H1 (cell line): ENCODE measurements around the gene FANCL. TPM values are rescaled to one million over a fixed set of nuclear protein-coding genes. Genes with fewer than 3 reads are reported as not detected.
"Not testable (repeated sequence)": the region's sequence is repeated elsewhere in the genome, so short reads cannot be mapped to it uniquely, and the experiment has no call there.

Experiments
- CTCF ChIA-PET: fragments of 300-600 bp; sonication (Branson Sonifier 250); formaldehyde crosslinking; loops from one replicate; lab custom pipeline; 2021; ENCODE audit not compliant: partially characterized antibody; lab: Charles Lee
- POLR2A ChIA-PET: fragments of 300-600 bp; sonication (Branson Sonifier 250); formaldehyde crosslinking; loops from one replicate; lab custom pipeline; 2021; ENCODE audit warnings: inconsistent platforms; ENCODE audit not compliant: partially characterized antibody; lab: Charles Lee
- DNase-seq, 2 experiments: peaks; one replicate each; pipeline versions ENCODE4 v3.0.0 to v3.0.0-alpha.2; 2010 to 2022; ENCODE audit warnings: low spot score in 2 of 2, low read depth in 1 of 2, mixed read lengths in 1 of 2
- FAIRE-seq: peaks from 2 replicates; lab custom pipeline; 2011; peaks lifted over from hg19 to GRCh38; lab: Jason Lieb, UNC
- H2AFZ ChIP-seq: 2 replicates; pipeline ENCODE4 v1.8.1; 2012; ENCODE audit warnings: low read length, inconsistent platforms
- H2AK5ac ChIP-seq: 2 replicates; pipeline ENCODE4 v1.6.1; 2013; ENCODE audit warnings: low read depth, low read length
- H2BK120ac ChIP-seq: replicated peaks from 2 replicates; pipeline ENCODE3; 2013; ENCODE audit warnings: low read depth, low read length, inconsistent platforms
- H2BK12ac ChIP-seq: 2 replicates; pipeline ENCODE4 v1.6.1; 2013; ENCODE audit warnings: low read depth, low read length
- H2BK15ac ChIP-seq: 2 replicates; pipeline ENCODE4 v1.6.1; 2013; ENCODE audit warnings: low read length
- H2BK20ac ChIP-seq: 2 replicates; pipeline ENCODE4 v1.6.1; 2013; ENCODE audit warnings: low read length
- H2BK5ac ChIP-seq: 2 replicates; pipeline ENCODE4 v1.6.1; 2013; ENCODE audit warnings: low read depth, low read length
- H3K14ac ChIP-seq: 2 replicates; pipeline ENCODE4 v1.6.1; 2013; ENCODE audit warnings: inconsistent platforms; ENCODE audit not compliant: insufficient read length
- H3K18ac ChIP-seq: 2 replicates; pipeline ENCODE4 v1.6.1; 2013; ENCODE audit warnings: low read length; ENCODE audit errors: extremely low read depth
- H3K23ac ChIP-seq: 2 replicates; pipeline ENCODE4 v1.6.1; 2013; ENCODE audit warnings: inconsistent platforms; ENCODE audit not compliant: insufficient read length
- H3K23me2 ChIP-seq: 2 replicates; pipeline ENCODE4 v1.6.1; 2013; ENCODE audit warnings: low read depth, low read length
- H3K27ac ChIP-seq: 2 replicates; pipeline ENCODE4 v1.6.1; 2011; ENCODE audit warnings: low read depth, low read length, inconsistent platforms
- H3K27me3 ChIP-seq, 4 experiments: replicated peaks in 1 of 4; 1 replicate in 1 of 4; 2 replicates in 3 of 4; pipeline versions ENCODE4 v1.6.1 to v1.8.1; 2011 to 2013; ENCODE audit warnings: low read length in 3 of 4, mild to moderate bottlenecking in 3 of 4, inconsistent platforms in 2 of 4, mixed read lengths in 2 of 4, moderate library complexity in 1 of 4; ENCODE audit not compliant: control insufficient read depth in 3 of 4, insufficient read depth in 3 of 4; ENCODE audit errors: extremely low read depth in 1 of 4
- H3K36me3 ChIP-seq, 4 experiments: 2 replicates each; pipeline versions ENCODE4 v1.6.1 to v1.8.1; 2011 to 2013; ENCODE audit warnings: mild to moderate bottlenecking in 4 of 4, low read length in 3 of 4, moderate library complexity in 2 of 4, control low read depth in 1 of 4, inconsistent platforms in 1 of 4; ENCODE audit not compliant: insufficient read depth in 4 of 4, control insufficient read depth in 2 of 4
- H3K4ac ChIP-seq: replicated peaks from 2 replicates; pipeline ENCODE3; 2013; ENCODE audit warnings: low read length, low read depth, mixed read lengths, inconsistent platforms; ENCODE audit not compliant: insufficient read length
- H3K4me1 ChIP-seq, 4 experiments: replicated peaks in 1 of 4; 1 replicate in 1 of 4; 2 replicates in 3 of 4; pipeline versions ENCODE4 v1.6.1 to v1.8.1; 2011 to 2013; ENCODE audit warnings: low read length in 3 of 4, inconsistent platforms in 2 of 4, mixed read lengths in 1 of 4; ENCODE audit not compliant: insufficient read depth in 4 of 4, control insufficient read depth in 3 of 4
- H3K4me2 ChIP-seq, 2 experiments: 2 replicates each; pipeline versions ENCODE4 v1.6.1 to v1.8.1; 2011 to 2013; ENCODE audit warnings: low read depth in 2 of 2, low read length in 2 of 2, control low read depth in 1 of 2, inconsistent platforms in 1 of 2, mild to moderate bottlenecking in 1 of 2; ENCODE audit not compliant: insufficient read depth in 1 of 2
- H3K4me3 ChIP-seq, 4 experiments: fragments of 200-600, 300-600 bp in 1 of 4; sonication (generic), shearing (Covaris generic), sonication (Bioruptor Twin) in 1 of 4; 2 replicates each; pipeline versions ENCODE4 v1.5.1 to v1.8.1; 2011 to 2016; ENCODE audit warnings: low read length in 4 of 4, low read depth in 3 of 4, control low read depth in 2 of 4, inconsistent platforms in 2 of 4, mild to moderate bottlenecking in 2 of 4, mixed read lengths in 1 of 4, moderate library complexity in 1 of 4; ENCODE audit not compliant: insufficient read depth in 2 of 4; ENCODE audit errors: extremely low read depth in 1 of 4
- H3K56ac ChIP-seq: replicated peaks from 2 replicates; pipeline ENCODE3; 2013; ENCODE audit warnings: low read depth, mild to moderate bottlenecking, mixed read lengths, low read length, inconsistent platforms; ENCODE audit not compliant: insufficient read length
- H3K79me1 ChIP-seq: 2 replicates; pipeline ENCODE4 v1.6.1; 2013; ENCODE audit warnings: low read depth, low read length, control low read depth
- H3K79me2 ChIP-seq, 2 experiments: 2 replicates each; pipeline versions ENCODE4 v1.6.1 to v1.8.1; 2012 to 2013; ENCODE audit warnings: low read length in 2 of 2, mild to moderate bottlenecking in 2 of 2, inconsistent platforms in 1 of 2; ENCODE audit not compliant: insufficient read depth in 2 of 2, control insufficient read depth in 1 of 2
- H3K9ac ChIP-seq, 4 experiments: replicated peaks in 1 of 4; 1 replicate in 1 of 4; 2 replicates in 3 of 4; pipeline versions ENCODE4 v1.6.1 to v1.8.1; 2011 to 2013; ENCODE audit warnings: low read depth in 3 of 4, low read length in 3 of 4, control low read depth in 2 of 4, mild to moderate bottlenecking in 2 of 4, moderate library complexity in 2 of 4, inconsistent platforms in 1 of 4; ENCODE audit errors: extremely low read depth in 1 of 4
- H3K9me3 ChIP-seq, 2 experiments: 2 replicates each; pipeline versions ENCODE4 v1.6.1 to v1.8.1; 2012 to 2013; ENCODE audit warnings: mild to moderate bottlenecking in 2 of 2, moderate library complexity in 2 of 2, control low read depth in 1 of 2, inconsistent platforms in 1 of 2, low read depth in 1 of 2, low read length in 1 of 2, mixed read lengths in 1 of 2; ENCODE audit not compliant: insufficient read depth in 2 of 2
- H4K20me1 ChIP-seq, 2 experiments: replicated peaks in 1 of 2; 2 replicates each; pipeline versions ENCODE3 to v1.8.1; 2011 to 2013; ENCODE audit warnings: inconsistent platforms in 2 of 2, low read length in 2 of 2, mild to moderate bottlenecking in 1 of 2; ENCODE audit not compliant: insufficient read depth in 2 of 2, control insufficient read depth in 1 of 2
- H4K5ac ChIP-seq: 2 replicates; pipeline ENCODE4 v1.6.1; 2013; ENCODE audit warnings: low read length, low read depth, mixed read lengths, inconsistent platforms; ENCODE audit not compliant: insufficient read length
- H4K8ac ChIP-seq: 2 replicates; pipeline ENCODE4 v1.8.0; 2013; ENCODE audit warnings: mild to moderate bottlenecking, moderate library complexity, low read length, inconsistent platforms; ENCODE audit not compliant: insufficient read depth; ENCODE audit errors: extremely low read depth
- H4K91ac ChIP-seq: replicated peaks from 2 replicates; pipeline ENCODE3; 2013; ENCODE audit warnings: low read length, mixed read lengths, inconsistent platforms; ENCODE audit not compliant: insufficient read length
- BCL11A ChIP-seq, 2 experiments: IDR thresholded peaks; one replicate each; pipeline ENCODE4 v1.6.1; 2011; ENCODE audit warnings: low read depth in 2 of 2, low read length in 2 of 2, mild to moderate bottlenecking in 2 of 2
- KDM1A ChIP-seq: fragments of 200-600, 300-600 bp; sonication (generic); IDR thresholded peaks from 2 replicates; pipeline ENCODE4 v1.7.1; 2016; ENCODE audit warnings: mild to moderate bottlenecking, low read length, borderline replicate concordance
- SIN3A ChIP-seq, 2 experiments: IDR thresholded peaks in 1 of 2; conservative IDR thresholded peaks in 1 of 2; 2 replicates each; pipeline ENCODE4 v1.6.1; 2011 to 2012; ENCODE audit warnings: low read length in 2 of 2, improper control_type of control experiment in 1 of 2, low read depth in 1 of 2, mild to moderate bottlenecking in 1 of 2
- TAF1 ChIP-seq: IDR thresholded peaks from 2 replicates; pipeline ENCODE4 v1.6.1; 2011; ENCODE audit warnings: mild to moderate bottlenecking, low read depth, low read length
- TCF12 ChIP-seq: IDR thresholded peaks from 2 replicates; pipeline ENCODE4 v1.6.1; 2011; ENCODE audit warnings: low read depth, mild to moderate bottlenecking, low read length
- YY1 ChIP-seq: IDR thresholded peaks from 2 replicates; pipeline ENCODE4 v1.6.1; 2011; ENCODE audit warnings: low read depth, mild to moderate bottlenecking, low read length
- WGBS, 2 experiments: shearing (Covaris generic) in 1 of 2; methylation state at CpG; one replicate each; pipeline versions ENCODE4 v1.1.6 to v1.1.7; 2013 to 2015; ENCODE audit warnings: low lambda C conversion rate in 2 of 2, mixed read lengths in 2 of 2, inconsistent platforms in 1 of 2, low coverage in 1 of 2, missing lambda C conversion rate in 1 of 2; ENCODE audit not compliant: insufficient replicate concordance in 2 of 2, insufficient coverage in 1 of 2, insufficient read length in 1 of 2; ENCODE audit errors: extremely low coverage in 1 of 2, missing lambda C conversion rate in 1 of 2; 5-methylcytosine and 5-hydroxymethylcytosine counted together
- polyA plus RNA-seq, 7 experiments: library from polyadenylated mRNA; depleted of rRNA in 3 of 7; stranded (reverse) in 5 of 7; unstranded in 2 of 7; fragments of >200 nt in 5 of 7; fragments of 200-250 nt in 2 of 7; gene quantifications; 1 replicate in 5 of 7; 2 replicates in 1 of 7; 4 replicates in 1 of 7; pipeline versions ENCODE4 v1.2.1 to v1.2.3, GENCODE V29; 2011 to 2013; ENCODE audit warnings: missing spikeins in 2 of 7, mixed read lengths in 2 of 7
- total RNA-seq: library from RNA; stranded (reverse); fragmentation: NEBNext Ultra II Directional; extraction: Animal tissue kit (Norgen Biotek cat#: 25700); gene quantifications from 2 replicates; pipeline ENCODE4 v1.2.1, GENCODE V29; 2021

The FANCL gene
- total and polyA plus RNA-seq, 2 of the 8 experiments (the other 6 are each of a cell fraction or from before 2014, with no cell fraction given): 38.7 to 55.9 TPM

DNA sequence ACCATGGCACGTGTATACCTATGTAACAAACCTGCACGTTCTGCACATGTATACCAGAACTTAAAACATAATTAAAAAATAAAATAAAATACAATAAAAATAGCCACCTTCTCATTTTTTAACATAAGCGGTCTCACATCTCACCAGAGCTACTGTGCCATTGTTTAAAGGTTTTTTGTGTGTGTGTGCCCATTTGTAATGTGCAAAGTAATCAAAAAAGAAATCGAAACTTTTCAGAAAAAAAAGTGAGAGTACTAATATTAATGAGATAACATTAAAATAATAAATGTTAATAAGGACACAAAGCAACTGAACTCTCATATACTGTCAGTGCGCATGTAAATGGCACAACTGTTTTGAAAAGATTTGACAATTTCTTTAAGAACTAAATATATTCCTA is 60.5 kb downstream of the FANCL start (continued):
- TF ChIP-seq TAF1 (no peak), BCL11A (IDR thresholded peaks at IDR 0.05; ENCODE audit: low read depth in 2 of 2, low read length in 2 of 2) (no peak), TCF12 (no peak), KDM1A (no peak), YY1 (no peak), SIN3A (conservative IDR thresholded peaks at IDR 0.05 in 1 of 2, IDR thresholded peaks at IDR 0.05 in 1 of 2; ENCODE audit: low read depth in 1 of 2, low read length in 2 of 2) (no peak)

DNA sequence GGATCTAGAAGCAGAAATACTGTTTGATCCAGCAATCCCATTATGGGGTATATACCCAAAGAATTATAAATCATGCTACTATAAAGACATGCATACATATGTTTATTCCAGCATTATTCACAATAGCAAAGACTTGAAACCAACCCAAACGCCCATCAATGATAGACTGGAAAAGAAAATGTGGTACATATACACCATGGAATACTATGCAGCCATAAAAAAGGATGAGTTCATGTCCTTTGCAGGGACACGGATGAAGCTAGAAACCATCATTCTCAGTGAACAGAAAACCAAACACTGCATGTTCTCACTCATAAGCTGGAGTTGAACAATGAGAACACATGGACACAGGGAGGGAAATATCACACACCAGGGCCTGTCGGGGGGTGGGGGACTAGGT is 61.0 kb downstream of the FANCL start:
- H3K4ac ChIP-seq, H3K56ac ChIP-seq, H3K79me1 ChIP-seq, H2BK5ac ChIP-seq, H3K79me2 ChIP-seq, H3K9ac ChIP-seq, H4K91ac ChIP-seq, H3K9me3 ChIP-seq, H4K5ac ChIP-seq, H3K14ac ChIP-seq, H2BK12ac ChIP-seq, H2AFZ ChIP-seq, CTCF ChIA-PET, H2BK15ac ChIP-seq, H3K36me3 ChIP-seq, H2BK20ac ChIP-seq, POLR2A ChIA-PET, H4K8ac ChIP-seq, H3K18ac ChIP-seq, H3K23me2 ChIP-seq, H2BK120ac ChIP-seq, H3K4me1 ChIP-seq, H3K23ac ChIP-seq, FAIRE-seq, H3K4me2 ChIP-seq, H3K27ac ChIP-seq, DNase-seq, H3K4me3 ChIP-seq, H3K27me3 ChIP-seq, H4K20me1 ChIP-seq, H2AK5ac ChIP-seq: not testable (repeated sequence)
- 91% methylated on average over 3 of the region's 3 CpGs; no CpG with 5 or more reads in 1 of the 2 experiments for WGBS, 2 experiments
